Choroid plexus epithelial cell (primary cell): ENCODE measurements around the gene KIFC3.

ENCODE experiments used
- DNase-seq: peaks from one replicate; pipeline ENCODE4 v3.0.0-alpha.2; 2010; ENCODE audit warnings: low read depth
- H3K4me3 ChIP-seq: 2 replicates; pipeline ENCODE4 v1.5.1; 2011; ENCODE audit warnings: low read depth, mild to moderate bottlenecking, control low read depth, low read length, moderate library complexity
- TF ChIP-seq, protein P1 (sequence below): conservative IDR thresholded peaks from 2 replicates; pipeline ENCODE4 v1.5.1; 2011; ENCODE audit warnings: low read depth, mild to moderate bottlenecking, control low read depth, inconsistent platforms, low read length, moderate library complexity

Gene KIFC3

DNA sequence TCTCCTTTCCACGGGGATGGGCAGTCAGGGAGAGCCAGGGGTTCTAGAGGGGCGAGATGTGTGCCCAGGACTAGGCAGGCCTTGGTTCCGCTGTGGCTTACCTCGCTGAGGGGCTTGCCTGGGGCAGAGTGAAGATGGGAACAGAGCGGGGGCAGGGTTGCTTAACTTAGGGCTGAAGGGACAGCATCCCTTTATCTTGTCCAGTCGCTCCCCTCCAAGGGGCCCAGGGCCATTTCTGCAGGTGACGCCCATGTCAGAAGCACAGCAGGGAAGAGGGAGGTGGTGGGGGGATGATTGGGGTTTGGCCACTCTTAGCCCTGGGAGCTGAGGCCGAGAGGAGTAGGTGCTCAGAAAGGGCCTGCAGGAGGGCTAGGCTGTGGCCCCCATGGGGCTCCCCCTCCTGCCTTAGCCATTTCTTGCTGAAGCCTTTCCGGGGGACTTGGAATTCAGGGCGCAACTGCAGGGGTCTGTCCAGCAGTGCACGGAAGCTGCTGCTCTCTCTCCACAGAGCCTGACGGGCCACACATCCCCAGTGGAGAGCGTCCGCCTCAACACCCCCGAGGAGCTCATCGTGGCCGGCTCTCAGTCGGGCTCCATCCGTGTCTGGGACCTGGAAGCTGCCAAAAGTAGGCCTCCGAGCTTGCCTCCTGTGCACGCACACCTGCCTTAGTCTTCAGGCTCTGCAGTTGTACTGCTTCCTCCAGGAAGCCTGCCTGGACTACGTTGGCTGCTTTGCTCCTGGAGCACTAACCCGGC is 58.2 kb downstream of the KIFC3 start:
- TF ChIP-seq, protein P1, sequence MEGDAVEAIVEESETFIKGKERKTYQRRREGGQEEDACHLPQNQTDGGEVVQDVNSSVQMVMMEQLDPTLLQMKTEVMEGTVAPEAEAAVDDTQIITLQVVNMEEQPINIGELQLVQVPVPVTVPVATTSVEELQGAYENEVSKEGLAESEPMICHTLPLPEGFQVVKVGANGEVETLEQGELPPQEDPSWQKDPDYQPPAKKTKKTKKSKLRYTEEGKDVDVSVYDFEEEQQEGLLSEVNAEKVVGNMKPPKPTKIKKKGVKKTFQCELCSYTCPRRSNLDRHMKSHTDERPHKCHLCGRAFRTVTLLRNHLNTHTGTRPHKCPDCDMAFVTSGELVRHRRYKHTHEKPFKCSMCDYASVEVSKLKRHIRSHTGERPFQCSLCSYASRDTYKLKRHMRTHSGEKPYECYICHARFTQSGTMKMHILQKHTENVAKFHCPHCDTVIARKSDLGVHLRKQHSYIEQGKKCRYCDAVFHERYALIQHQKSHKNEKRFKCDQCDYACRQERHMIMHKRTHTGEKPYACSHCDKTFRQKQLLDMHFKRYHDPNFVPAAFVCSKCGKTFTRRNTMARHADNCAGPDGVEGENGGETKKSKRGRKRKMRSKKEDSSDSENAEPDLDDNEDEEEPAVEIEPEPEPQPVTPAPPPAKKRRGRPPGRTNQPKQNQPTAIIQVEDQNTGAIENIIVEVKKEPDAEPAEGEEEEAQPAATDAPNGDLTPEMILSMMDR, result no peak
- H3K4me3 ChIP-seq, result no peak overlapping the region
- DNase-seq, result no peak

DNA sequence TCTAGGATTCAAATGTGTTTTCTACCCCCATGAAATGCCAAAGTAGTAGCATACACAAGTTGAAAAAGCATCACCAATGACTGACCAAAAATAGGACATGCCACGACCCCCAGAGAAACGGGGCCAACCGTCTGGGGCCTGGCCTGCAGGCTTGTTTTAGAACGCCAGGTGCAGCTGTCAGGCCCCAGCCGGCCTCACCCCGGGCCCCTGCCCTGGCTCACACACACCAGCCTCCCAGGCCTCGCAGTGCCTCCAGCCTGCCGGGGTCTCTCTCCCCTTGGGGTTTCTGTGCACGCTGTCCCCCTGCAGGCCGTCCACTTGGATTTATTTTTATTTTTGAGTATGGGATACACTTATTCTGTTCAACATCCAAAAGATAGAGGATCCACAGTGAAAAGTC is 58.8 kb downstream of the KIFC3 start:
- no peak overlapping the region for H3K4me3 ChIP-seq
- no peak for DNase-seq
- TF ChIP-seq, protein P1, result no peak

DNA sequence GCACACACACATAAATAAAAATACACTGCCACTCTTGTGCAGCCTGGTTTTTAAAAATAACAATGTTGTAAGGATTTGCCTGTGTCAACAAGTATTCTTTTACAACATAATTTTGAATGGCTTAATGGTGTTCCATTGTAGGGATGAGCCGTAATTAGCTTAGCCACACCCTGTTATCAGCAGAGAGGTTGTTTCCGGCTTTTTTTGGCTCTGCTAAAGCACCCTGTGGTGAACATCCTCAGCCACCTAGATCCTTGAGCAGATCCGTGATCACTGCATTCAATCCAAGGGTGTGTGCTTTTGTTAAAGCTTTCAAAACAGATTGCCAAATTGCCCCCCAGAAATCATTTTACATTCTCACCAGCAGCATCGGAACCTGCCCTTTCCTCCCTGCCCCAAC is 59.7 kb downstream of the KIFC3 start:
- no peak overlapping the region for H3K4me3 ChIP-seq
- no peak for DNase-seq
- TF ChIP-seq, protein P1, result no peak

DNA sequence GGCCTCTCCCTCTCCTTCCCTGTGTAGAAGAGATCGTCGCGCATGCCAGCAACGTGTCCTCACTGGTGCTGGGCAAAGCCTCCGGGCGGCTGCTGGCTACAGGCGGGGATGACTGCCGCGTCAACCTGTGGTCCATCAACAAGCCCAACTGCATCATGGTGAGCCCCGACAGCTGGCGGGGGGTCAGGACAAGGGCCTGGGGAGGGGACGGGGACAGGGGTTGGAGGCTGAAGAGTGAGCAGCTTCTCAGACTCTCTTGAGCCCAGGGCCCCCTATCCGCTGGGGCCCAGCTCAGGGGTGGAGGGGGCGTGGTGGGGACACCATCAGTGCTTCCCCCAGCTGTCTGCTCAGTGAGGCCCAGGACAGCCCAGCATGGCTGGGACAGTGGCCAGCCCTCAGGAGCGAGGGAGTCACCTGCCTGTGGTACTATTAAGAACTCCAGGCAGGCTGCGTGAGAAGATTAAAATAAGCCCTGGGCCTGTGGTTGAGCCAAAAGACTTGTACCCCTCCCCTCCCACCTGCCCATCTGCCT is 60.6 kb downstream of the KIFC3 start:
- no peak overlapping the region for H3K4me3 ChIP-seq
- TF ChIP-seq, protein P1, result no peak
- no peak for DNase-seq

DNA sequence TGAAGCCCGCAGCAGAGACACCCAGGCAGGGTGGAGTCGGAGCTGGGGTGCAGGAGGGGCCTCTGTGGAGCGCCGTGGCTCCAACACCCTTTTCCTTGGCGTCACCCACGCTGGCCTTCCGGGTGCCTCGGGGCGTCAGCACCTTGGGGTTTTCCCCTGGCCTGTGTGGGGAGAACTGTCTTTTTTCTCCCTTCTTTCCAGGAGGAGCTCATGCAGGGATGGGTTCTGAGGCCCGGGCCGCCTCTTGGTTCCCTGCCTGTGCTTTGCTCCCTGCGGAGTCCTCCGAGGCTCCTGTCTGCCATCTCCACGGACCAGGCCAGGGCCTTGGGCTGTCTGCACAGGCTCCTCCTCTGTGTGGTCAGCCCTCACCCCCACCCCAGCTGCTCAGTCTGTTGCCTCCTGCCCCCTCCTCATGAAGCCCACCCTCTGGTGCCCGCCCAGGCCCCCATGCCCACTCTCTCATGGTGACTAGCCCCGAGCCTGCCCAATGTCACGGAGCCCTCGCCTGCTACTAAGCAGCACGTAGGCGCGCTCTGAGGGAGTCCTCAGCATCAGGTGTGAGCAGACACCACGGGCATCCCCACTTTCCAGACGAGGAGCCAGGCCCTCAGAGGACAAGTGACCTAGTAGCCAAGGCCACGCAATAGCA is 61.7 kb downstream of the KIFC3 start:
- H3K4me3 ChIP-seq, result no peak overlapping the region
- DNase-seq, result no peak
- TF ChIP-seq, protein P1, result no peak

DNA sequence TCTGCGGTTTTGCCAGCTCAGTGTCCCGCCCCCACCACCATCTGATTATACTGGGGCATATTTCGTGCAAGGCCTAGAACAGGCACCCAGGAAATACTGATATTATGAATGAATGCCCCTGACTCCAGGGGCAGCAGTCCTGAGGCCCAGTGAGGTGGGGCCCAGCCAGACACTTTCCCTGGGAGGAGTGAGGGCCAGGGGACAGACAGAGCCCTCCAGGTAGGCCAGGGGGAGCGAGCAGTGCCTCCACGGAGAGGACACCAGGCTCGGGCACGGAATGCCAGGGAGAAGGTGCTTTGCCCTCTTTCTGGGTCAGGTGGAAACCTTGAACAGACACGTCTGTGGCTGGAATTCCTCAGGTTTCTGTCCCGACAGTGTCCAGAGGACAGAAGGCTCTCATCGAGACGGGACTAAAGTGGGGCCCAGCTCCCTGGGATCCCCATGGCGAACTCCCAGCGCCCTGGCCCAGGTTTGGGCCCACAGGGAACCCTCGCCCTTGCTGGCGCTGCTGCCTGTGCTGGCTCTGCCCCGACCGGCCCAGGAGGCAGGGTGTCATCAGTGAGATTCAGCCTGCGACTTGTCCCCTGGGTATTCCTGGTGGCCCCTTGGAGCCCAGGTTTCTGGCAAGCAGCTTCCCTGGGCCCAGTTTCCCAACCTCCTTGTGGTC is 62.4 kb downstream of the KIFC3 start:
- TF ChIP-seq, protein P1, result no peak
- no peak overlapping the region for H3K4me3 ChIP-seq
- DNase-seq, result no peak
